ENCODE measurements around the gene AP1G2.

- TF ChIP-seq, protein P1, sequence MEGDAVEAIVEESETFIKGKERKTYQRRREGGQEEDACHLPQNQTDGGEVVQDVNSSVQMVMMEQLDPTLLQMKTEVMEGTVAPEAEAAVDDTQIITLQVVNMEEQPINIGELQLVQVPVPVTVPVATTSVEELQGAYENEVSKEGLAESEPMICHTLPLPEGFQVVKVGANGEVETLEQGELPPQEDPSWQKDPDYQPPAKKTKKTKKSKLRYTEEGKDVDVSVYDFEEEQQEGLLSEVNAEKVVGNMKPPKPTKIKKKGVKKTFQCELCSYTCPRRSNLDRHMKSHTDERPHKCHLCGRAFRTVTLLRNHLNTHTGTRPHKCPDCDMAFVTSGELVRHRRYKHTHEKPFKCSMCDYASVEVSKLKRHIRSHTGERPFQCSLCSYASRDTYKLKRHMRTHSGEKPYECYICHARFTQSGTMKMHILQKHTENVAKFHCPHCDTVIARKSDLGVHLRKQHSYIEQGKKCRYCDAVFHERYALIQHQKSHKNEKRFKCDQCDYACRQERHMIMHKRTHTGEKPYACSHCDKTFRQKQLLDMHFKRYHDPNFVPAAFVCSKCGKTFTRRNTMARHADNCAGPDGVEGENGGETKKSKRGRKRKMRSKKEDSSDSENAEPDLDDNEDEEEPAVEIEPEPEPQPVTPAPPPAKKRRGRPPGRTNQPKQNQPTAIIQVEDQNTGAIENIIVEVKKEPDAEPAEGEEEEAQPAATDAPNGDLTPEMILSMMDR (IDR thresholded peaks at IDR 0.05), result no peak
- no peak for TF ChIP-seq EZH2 (IDR thresholded peaks at IDR 0.05; ENCODE audit: borderline replicate concordance, insufficient read depth, low read depth, low read length, poor library complexity, severe bottlenecking)
Measured at GRCh38 chr14:23522643-23523198, 44.9 kb downstream of the AP1G2 start.
